Activated CD4-positive, alpha-beta T cell treated with anti-CD3 and anti-CD28 coated beads, Interleukin-2, amount 50 U/mL, for 24 hours (primary cell): ENCODE data around the gene CDK11A.

Experiments
- DNase-seq, 2 donors: peaks; one replicate each; pipeline ENCODE4 v3.0.0-alpha.2; 2020; ENCODE audit warnings: low read depth in 1 of 2, low spot score in 1 of 2

Gene CDK11A

GRCh38 chr1:1724035-1724864 is at the start of gene CDK11A:
CDK11A (minus strand) TSS chr1:1724357; CDS start chr1:1722818, 1,539 bp downstream.
- DNase-seq, result peak; percentile 75 to 99

- DNase-seq, result no peak
Measured at GRCh38 chr1:1773874-1774273, 49.7 kb upstream of the CDK11A start.

GRCh38 chr1:1771096-1771495 is 46.9 kb upstream of the CDK11A start:
- no peak for DNase-seq

DNA sequence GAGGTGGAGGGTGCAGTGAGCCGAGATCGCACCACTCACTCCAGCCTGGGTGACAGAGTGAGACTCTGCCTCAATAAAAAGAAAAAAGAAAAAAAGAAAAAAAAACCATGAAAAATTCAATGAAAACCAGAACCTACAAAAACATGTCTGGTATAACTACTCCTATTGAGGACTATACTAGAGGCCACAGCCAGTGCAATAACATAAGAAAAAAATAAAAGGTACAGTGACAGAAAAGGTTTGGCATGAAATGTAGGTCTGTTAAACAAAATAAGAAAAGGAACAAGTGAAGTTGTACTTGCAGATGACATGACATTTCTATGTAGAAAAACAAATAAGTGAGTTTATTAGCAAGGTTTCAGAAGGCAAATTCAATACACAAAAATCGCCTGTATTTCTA is 45.9 kb upstream of the CDK11A start:
- no peak for DNase-seq

GRCh38 chr1:1768249-1768992 is 44.3 kb upstream of the CDK11A start:
- DNase-seq, result no peak

- DNase-seq, result no peak
Measured at GRCh38 chr1:1764876-1765470, 40.8 kb upstream of the CDK11A start.

DNA sequence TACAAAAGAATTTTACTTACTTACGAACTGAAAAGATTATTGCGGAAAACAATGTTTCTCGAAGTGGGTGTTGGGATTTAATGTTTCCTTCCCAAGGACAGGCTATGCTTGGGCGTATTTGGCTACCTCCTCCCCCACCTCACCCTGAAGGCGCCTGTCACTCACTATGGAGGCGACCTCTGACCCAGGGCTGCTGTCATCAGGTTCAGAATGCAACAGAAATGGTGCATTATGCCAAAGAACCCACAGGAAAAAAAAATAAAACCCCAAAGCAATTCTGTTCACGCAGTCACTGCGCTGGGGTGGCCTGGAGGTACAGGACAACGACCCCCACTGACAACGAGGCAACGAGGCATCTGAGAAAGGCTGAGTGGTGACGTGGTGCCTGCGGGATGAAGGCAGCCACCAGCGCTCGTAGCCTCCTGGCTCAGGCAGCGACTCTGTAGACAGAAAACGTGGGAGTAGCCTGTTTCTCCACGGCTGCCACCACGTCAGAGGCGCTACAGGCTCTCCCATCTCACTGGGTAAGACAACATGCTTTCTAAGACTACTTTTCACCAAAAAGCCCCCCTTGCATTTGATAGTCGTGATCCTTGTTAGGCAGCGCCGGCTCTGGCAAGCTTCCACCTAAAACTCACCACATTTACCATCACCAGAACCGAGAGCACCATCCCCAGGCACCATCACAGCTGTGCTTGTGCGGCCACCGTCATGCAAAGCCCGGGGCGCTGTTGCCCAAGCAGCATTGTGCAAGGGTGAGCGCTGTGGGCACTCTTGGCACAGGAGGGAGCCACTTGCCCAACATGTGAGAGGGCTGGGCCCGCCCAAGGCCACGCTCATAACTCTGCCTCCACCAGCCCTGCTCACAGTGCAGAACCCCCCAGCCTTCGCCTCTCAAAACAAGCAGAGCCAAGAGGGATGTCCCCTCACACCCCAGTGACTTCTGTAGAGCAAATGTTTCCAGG is 39.8 kb upstream of the CDK11A start:
- DNase-seq, result no peak

- DNase-seq, result no peak
Measured at GRCh38 chr1:1761504-1762376, 37.6 kb upstream of the CDK11A start.

DNA sequence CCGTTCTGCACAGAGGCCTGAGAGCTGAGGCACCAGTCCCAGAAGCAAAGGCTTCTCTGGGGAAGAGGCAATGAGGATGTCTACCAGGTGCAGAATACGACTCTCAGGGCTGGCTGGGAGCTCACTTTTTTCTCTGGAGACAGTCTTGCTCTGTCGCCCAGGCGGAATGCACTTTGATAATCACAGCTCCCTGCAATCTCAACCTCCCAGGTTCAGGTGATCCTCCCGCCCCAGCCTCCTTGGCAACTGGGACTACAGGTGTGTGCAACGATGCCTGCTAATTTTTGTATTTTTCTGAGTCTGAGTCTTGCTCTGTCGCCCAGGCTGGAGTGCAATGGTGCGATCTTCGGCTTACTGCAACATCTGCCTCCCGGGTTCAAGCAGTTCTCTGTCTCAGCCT is 36.6 kb upstream of the CDK11A start:
- no peak for DNase-seq

DNA sequence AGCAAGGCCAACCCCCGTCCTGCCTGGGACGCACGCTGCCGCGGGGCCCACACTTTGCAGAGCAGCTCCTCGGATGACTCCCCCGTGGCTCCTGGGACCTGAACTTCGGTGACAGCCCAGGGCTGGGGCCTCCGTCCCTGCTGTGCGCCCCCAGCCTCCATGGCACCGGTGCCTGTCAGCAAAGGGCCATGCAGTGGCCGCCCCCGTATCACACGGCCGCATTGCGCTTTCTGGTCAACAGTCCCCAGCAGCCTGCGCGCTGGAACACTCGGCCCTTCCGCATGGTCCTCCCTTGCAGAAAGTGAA is 36.1 kb upstream of the CDK11A start:
- no peak for DNase-seq

- DNase-seq, result no peak
Measured at GRCh38 chr1:1759456-1760344, 35.5 kb upstream of the CDK11A start.

DNA sequence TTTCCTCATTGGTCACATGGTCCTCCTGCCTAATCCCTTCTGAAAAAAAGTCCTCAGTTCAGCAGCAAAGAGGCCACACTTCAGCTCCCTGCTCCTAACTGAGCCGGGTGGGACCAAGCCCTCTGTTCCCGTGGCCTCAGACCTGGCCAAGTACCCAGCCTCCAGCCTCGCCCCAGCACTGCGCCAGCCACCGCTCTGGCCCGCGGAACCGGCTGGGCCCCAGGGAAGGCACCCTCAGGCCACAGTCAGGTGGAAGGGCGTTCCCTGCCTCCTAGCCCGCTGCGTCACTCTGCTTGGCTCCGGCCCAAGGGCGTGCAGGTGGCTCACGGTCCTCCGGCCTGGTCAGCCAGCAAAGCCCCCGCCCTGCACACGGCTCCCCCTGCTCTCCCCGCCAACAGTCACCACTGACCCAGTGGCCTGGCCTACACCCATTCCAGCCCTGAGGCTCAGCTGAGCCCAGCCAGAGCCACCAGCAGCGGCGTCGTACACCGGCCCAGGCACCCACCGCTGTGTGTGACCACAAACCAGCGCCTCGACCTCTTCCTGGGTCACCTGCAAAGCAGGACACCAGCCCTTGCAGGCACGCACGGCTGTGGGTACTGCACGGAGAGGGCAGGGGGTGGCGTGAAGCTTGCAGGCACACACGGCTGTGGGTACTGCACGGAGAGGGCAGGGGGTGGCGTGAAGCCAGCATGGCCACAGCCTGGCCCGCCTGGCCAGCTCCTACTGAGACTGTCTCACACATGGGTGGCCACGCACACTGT is 34.7 kb upstream of the CDK11A start:
- DNase-seq, result no peak

DNA sequence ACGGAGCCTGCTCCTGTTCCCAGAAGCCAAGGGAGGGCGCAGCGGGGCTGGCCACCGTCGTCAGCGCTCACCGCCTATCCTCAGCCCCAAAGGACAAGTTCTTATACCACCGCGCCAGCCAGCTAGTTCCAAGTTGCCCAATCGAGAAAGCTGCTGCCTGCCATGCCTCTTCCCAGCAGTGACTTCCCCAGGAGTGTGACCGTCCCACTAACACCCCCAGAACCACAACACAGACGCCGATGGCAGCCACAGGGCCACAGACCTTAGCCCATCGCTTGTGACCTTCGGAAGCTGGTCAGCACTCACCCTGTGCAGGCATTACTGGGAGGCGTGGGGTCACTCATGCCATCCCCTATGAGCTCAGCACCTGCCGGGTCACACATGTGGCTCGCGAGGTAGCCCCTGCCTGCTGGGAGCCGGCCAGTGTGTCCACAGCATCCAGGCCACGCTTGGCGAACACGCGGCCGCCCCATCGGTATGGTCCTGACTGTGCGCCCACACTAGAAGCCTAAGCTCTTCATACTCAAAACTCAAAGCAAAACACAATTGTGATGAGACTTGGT is 34.0 kb upstream of the CDK11A start:
- no peak for DNase-seq

GRCh38 chr1:1757422-1758058 is 33.4 kb upstream of the CDK11A start:
- no peak for DNase-seq

DNA sequence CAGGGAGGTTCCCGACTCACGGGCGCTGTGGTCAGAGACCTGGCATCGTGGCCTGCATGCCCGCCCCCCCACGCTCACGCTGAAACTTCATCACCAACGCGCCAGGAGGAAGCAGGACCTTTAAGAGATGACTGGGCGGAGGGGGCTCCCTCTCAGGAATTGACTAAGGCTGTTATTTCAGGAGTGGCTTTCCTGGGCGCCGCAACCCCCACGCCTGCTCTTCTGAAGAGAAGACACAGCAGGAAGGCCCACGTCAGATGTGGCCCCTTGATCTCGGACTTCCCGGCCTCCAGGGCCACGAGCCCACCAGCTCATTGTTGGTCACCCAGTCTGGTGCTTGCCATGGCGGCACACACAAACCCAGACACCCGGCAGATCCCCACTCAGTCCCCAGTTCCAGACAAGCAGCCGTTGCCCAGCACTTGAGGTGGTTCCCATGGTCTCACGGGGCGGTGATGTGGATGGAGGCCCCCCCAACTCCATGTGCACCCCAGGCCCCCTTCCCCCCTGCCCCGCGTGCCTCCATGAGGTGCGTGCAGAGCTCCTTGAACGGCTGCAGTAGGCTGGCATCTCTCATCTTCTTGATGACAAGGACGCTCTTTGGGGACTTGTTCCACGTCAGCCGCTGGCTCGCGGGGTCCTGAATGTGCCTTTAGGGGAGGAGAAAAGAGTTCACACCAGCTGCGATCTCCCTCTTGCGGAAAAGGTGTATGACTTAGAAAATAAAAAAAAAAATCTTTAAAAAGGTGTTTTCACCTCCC is 32.7 kb upstream of the CDK11A start:
- no peak for DNase-seq

- no peak for DNase-seq
Measured at GRCh38 chr1:1755852-1756251, 31.7 kb upstream of the CDK11A start.

- no peak for DNase-seq
Measured at GRCh38 chr1:1755426-1755825, 31.3 kb upstream of the CDK11A start.
